ENCODE data around the gene ZNF576.

Gene ZNF576

GRCh38 chr19:43612374-43612773 is 16.0 kb downstream of the ZNF576 start:
- Histone ChIP-seq H3K9me2 (replicated peaks; ENCODE audit: insufficient read depth, low read length) (no peaks in the 10 kb centered on the region), H3K79me2 (ENCODE audit: insufficient read depth, low read length) (peaks cover 38% of the 10 kb centered on the region), H3K4me3 (ENCODE audit: insufficient read depth, low read length, poor library complexity, severe bottlenecking) (no peak overlapping the region), H4K20me1 (ENCODE audit: low read depth, low read length) (no peaks in the 10 kb centered on the region), H3K27ac (ENCODE audit: low read depth, low read length) (no peak overlapping the region), H3F3A (ENCODE audit: insufficient read depth) (no peaks in the 10 kb centered on the region), H3K36me3 (ENCODE audit: low read length) (no peaks in the 10 kb centered on the region), H3K9me3 (ENCODE audit: insufficient read depth, low read length) (no peaks in the 10 kb centered on the region), H2AFZ (ENCODE audit: low read depth, low read length, severe bottlenecking) (no peak overlapping the region), H3K27me3 (ENCODE audit: low read length) (no peaks in the 10 kb centered on the region), H3K9ac (ENCODE audit: low read length) (no peak overlapping the region), H3K4me2 (ENCODE audit: low read depth, low read length, poor library complexity, severe bottlenecking) (no peak overlapping the region)
- TF ChIP-seq EZH2phosphoT487 (conservative IDR thresholded peaks at IDR 0.05; ENCODE audit: low read length) (no peak), CTCF (IDR thresholded peaks at IDR 0.05; ENCODE audit: insufficient read depth, low read length, poor library complexity, severe bottlenecking) (no peak)

- Histone ChIP-seq H4K20me1 (ENCODE audit: low read depth, low read length) (no peaks in the 10 kb centered on the region), H3K36me3 (ENCODE audit: low read length) (no peaks in the 10 kb centered on the region), H3K79me2 (ENCODE audit: insufficient read depth, low read length) (peaks cover 44% of the 10 kb centered on the region)
These were observed 19.9 kb downstream of the ZNF576 start for GRCh38 chr19:43616306-43616705.

GRCh38 chr19:43616954-43617353 is 20.6 kb downstream of the ZNF576 start:
- Histone ChIP-seq H3K9ac (ENCODE audit: low read length) (no peak overlapping the region), H3K9me2 (replicated peaks; ENCODE audit: insufficient read depth, low read length) (no peaks in the 10 kb centered on the region), H3K27me3 (ENCODE audit: low read length) (no peaks in the 10 kb centered on the region), H2AFZ (ENCODE audit: low read depth, low read length, severe bottlenecking) (no peak overlapping the region), H3K4me2 (ENCODE audit: low read depth, low read length, poor library complexity, severe bottlenecking) (no peak overlapping the region), H3F3A (ENCODE audit: insufficient read depth) (peaks cover 17% of the 10 kb centered on the region; the same call in 1 of the 2 replicates), H3K9me3 (ENCODE audit: insufficient read depth, low read length) (no peaks in the 10 kb centered on the region), H3K27ac (ENCODE audit: low read depth, low read length) (no peak overlapping the region), H3K4me3 (ENCODE audit: insufficient read depth, low read length, poor library complexity, severe bottlenecking) (no peak overlapping the region), H3K36me3 (ENCODE audit: low read length) (no peaks in the 10 kb centered on the region), H3K79me2 (ENCODE audit: insufficient read depth, low read length) (peaks cover 40% of the 10 kb centered on the region), H4K20me1 (ENCODE audit: low read depth, low read length) (no peaks in the 10 kb centered on the region)
- TF ChIP-seq EZH2phosphoT487 (conservative IDR thresholded peaks at IDR 0.05; ENCODE audit: low read length) (no peak), CTCF (IDR thresholded peaks at IDR 0.05; ENCODE audit: insufficient read depth, low read length, poor library complexity, severe bottlenecking) (no peak)

More at GRCh38 chr19:43616306-43616705, 19.9 kb downstream of the ZNF576 start:
- Histone ChIP-seq H3K9me3 (ENCODE audit: insufficient read depth, low read length) (no peaks in the 10 kb centered on the region), H3F3A (ENCODE audit: insufficient read depth) (peaks cover 10% of the 10 kb centered on the region; the same call in 1 of the 2 replicates), H3K27ac (ENCODE audit: low read depth, low read length) (0 out of 2 replicates have a peak overlapping the region, but pooled peaks have one; percentile 2), H2AFZ (ENCODE audit: low read depth, low read length, severe bottlenecking) (no peak overlapping the region), H3K9me2 (replicated peaks; ENCODE audit: insufficient read depth, low read length) (no peaks in the 10 kb centered on the region), H3K27me3 (ENCODE audit: low read length) (no peaks in the 10 kb centered on the region), H3K4me2 (ENCODE audit: low read depth, low read length, poor library complexity, severe bottlenecking) (no peak overlapping the region), H3K9ac (ENCODE audit: low read length) (no peak overlapping the region), H3K4me3 (ENCODE audit: insufficient read depth, low read length, poor library complexity, severe bottlenecking) (no peak overlapping the region)
- TF ChIP-seq EZH2phosphoT487 (conservative IDR thresholded peaks at IDR 0.05; ENCODE audit: low read length) = no peak
- no peak for TF ChIP-seq CTCF (IDR thresholded peaks at IDR 0.05; ENCODE audit: insufficient read depth, low read length, poor library complexity, severe bottlenecking)

Measured in SU-DHL-6 (cell line).